ENCODE results near the gene SLC20A1. TPM values are rescaled to one million over a fixed set of nuclear protein-coding genes. Genes with fewer than 3 reads are reported as not detected.
"Not testable (repeated sequence)": the region's sequence is repeated elsewhere in the genome, so short reads cannot be mapped to it uniquely, and the experiment has no call there.

The SLC20A1 gene
- total and polyA plus RNA-seq, 2 of the 4 experiments (the other 2 are of a cell fraction): 93.6 to 94.1 TPM

GRCh38 chr2:112609320-112609719 lies 36.4 kb upstream of the SLC20A1 start:
- H4K5ac ChIP-seq (ENCODE audit: low read depth, low read length); H2AK9ac ChIP-seq (replicated peaks; ENCODE audit: low read depth, low read length, poor library complexity); H4K8ac ChIP-seq (ENCODE audit: low read depth in 2 of 2, low read length in 2 of 2); H2BK5ac ChIP-seq (ENCODE audit: low read depth, low read length, poor library complexity, severe bottlenecking); H2AFZ ChIP-seq (replicated peaks; ENCODE audit: low read length, poor library complexity); H2BK15ac ChIP-seq (ENCODE audit: low read depth, low read length); dilution Hi-C loops (cut with HindIII; ENCODE audit: low sequenced_read_pairs, unreplicated experiment); H3K56ac ChIP-seq (ENCODE audit: extremely low read depth, insufficient read depth, low read length); H3K18ac ChIP-seq (ENCODE audit: low read depth, low read length); BruUV-seq (replicated peaks); DNase-seq; H3K79me1 ChIP-seq (ENCODE audit: low read depth in 1 of 2, low read length in 2 of 2); intact Hi-C loops (cut with micrococcal nuclease); H3K9me3 ChIP-seq (ENCODE audit: control insufficient read depth, insufficient read depth, low read length); H3K4ac ChIP-seq (ENCODE audit: low read depth, low read length); CTCF ChIA-PET; H2BK120ac ChIP-seq (ENCODE audit: low read depth, low read length); H3K36me3 ChIP-seq (ENCODE audit: control insufficient read depth, insufficient read depth, low read length); POLR2A ChIA-PET (ENCODE audit: unreplicated experiment); H3K4me3 ChIP-seq (ENCODE audit: insufficient read depth, low read depth, low read length); H3K4me2 ChIP-seq (ENCODE audit: low read depth, low read length); H3K14ac ChIP-seq (replicated peaks; ENCODE audit: low read depth, low read length); H3K23ac ChIP-seq (ENCODE audit: low read depth, low read length); H3K9ac ChIP-seq (ENCODE audit: low read depth, low read length); H2BK20ac ChIP-seq (ENCODE audit: low read depth, low read length); H3K27me3 ChIP-seq (ENCODE audit: control insufficient read depth, insufficient read depth, low read length); ATAC-seq (ENCODE audit: low read depth); H2AK5ac ChIP-seq (ENCODE audit: low read depth, low read length); H3K9me1 ChIP-seq (ENCODE audit: insufficient read depth, low read length); H3K27ac ChIP-seq (ENCODE audit: insufficient read depth, low read length); in situ Hi-C loops (cut with MboI; ENCODE audit: low sequenced_read_pairs); H4K20me1 ChIP-seq (ENCODE audit: insufficient read depth, low read length); H4K91ac ChIP-seq (ENCODE audit: insufficient read depth, low read depth, low read length): not testable (repeated sequence)
- peaks cover 10% of the 10 kb centered on the region for H3K4me1 ChIP-seq (ENCODE audit: control insufficient read depth, insufficient read depth, low read length)
- 100% methylated on average over 3 of the region's 4 CpGs; no CpG with 5 or more reads in 1 of the 2 experiments for WGBS, 2 experiments (ENCODE audit: extremely low coverage in 2 of 2, insufficient read length in 1 of 2)

GRCh38 chr2:112612283-112612682 lies 33.5 kb upstream of the SLC20A1 start:
- H3K14ac ChIP-seq (replicated peaks; ENCODE audit: low read depth, low read length); ATAC-seq (ENCODE audit: low read depth); H3K36me3 ChIP-seq (ENCODE audit: control insufficient read depth, insufficient read depth, low read length); H3K23ac ChIP-seq (ENCODE audit: low read depth, low read length); H2BK15ac ChIP-seq (ENCODE audit: low read depth, low read length); POLR2A ChIA-PET (ENCODE audit: unreplicated experiment); H3K4me3 ChIP-seq (ENCODE audit: insufficient read depth, low read depth, low read length); in situ Hi-C loops (cut with MboI; ENCODE audit: low sequenced_read_pairs); H2AFZ ChIP-seq (replicated peaks; ENCODE audit: low read length, poor library complexity); H3K4me2 ChIP-seq (ENCODE audit: low read depth, low read length); H3K9ac ChIP-seq (ENCODE audit: low read depth, low read length); intact Hi-C loops (cut with micrococcal nuclease); H4K8ac ChIP-seq (ENCODE audit: low read depth in 2 of 2, low read length in 2 of 2); BruUV-seq (replicated peaks); H2BK20ac ChIP-seq (ENCODE audit: low read depth, low read length); H2BK5ac ChIP-seq (ENCODE audit: low read depth, low read length, poor library complexity, severe bottlenecking); H4K5ac ChIP-seq (ENCODE audit: low read depth, low read length); H3K9me1 ChIP-seq (ENCODE audit: insufficient read depth, low read length); H2AK5ac ChIP-seq (ENCODE audit: low read depth, low read length); H3K9me3 ChIP-seq (ENCODE audit: control insufficient read depth, insufficient read depth, low read length); H3K4me1 ChIP-seq (ENCODE audit: control insufficient read depth, insufficient read depth, low read length); H2BK120ac ChIP-seq (ENCODE audit: low read depth, low read length); H3K18ac ChIP-seq (ENCODE audit: low read depth, low read length); CTCF ChIA-PET; H3K27me3 ChIP-seq (ENCODE audit: control insufficient read depth, insufficient read depth, low read length); H3K27ac ChIP-seq (ENCODE audit: insufficient read depth, low read length); H3K56ac ChIP-seq (ENCODE audit: extremely low read depth, insufficient read depth, low read length); dilution Hi-C loops (cut with HindIII; ENCODE audit: low sequenced_read_pairs, unreplicated experiment); H3K4ac ChIP-seq (ENCODE audit: low read depth, low read length); H3K79me1 ChIP-seq (ENCODE audit: low read depth in 1 of 2, low read length in 2 of 2); DNase-seq; H4K91ac ChIP-seq (ENCODE audit: insufficient read depth, low read depth, low read length); H4K20me1 ChIP-seq (ENCODE audit: insufficient read depth, low read length); H2AK9ac ChIP-seq (replicated peaks; ENCODE audit: low read depth, low read length, poor library complexity): not testable (repeated sequence)
- WGBS, 2 experiments (ENCODE audit: extremely low coverage in 2 of 2, insufficient read length in 1 of 2): no CpG with 5 or more reads among the region's 1 CpG
